HG03575 (cell line): Measurements from ENCODE around the gene MBD4.
"Not testable (repeated sequence)": the region's sequence is repeated elsewhere in the genome, so short reads cannot be mapped to it uniquely, and the experiment has no call there.

ENCODE experiments used
- ATAC-seq: cut with Tn5 transposase; IDR thresholded peaks from one replicate; pipeline ENCODE4 v1.9.1; 2021; ENCODE audit not compliant: unreplicated experiment, insufficient number of reproducible peaks, low FRiP score; ENCODE audit errors: extremely low read depth

MBD4 gene

DNA sequence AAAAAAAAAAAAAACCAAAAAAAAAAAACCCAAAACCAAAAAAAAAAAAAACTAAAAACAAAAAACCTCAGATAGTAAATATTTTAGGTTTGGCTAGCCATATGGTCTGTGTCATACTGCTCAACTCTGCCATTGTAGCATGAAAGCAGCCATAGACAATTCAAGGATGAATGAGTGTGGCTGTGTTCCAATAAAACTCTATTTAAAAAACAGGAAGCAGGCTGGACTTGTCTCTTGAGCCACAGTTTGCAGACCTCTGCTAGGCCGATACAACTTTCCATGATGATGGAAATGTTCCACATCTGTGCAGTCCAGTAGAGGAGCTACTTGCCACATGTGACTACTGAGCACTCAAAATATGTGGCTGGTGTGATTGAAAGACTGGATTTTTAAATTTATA, 22.4 kb downstream of the MBD4 start:
- no peak for ATAC-seq

DNA sequence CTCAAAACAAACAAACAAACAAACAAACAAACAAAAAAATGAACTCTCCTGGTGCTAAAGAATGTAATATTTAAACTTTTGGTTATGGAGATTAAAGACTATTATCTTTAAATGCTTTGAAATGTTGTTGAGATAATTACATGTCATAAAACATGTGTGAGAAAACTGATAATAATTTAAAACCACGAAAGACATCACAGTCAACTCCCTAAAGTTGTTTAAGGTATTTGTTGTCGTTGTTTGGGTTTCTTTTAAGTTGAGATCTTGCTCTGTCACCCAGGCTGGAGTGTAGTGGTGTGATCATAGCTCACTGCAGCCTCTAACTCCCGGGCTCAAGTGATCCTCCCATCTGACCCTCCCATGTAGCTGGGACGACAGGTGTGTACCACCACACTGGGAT, 23.3 kb downstream of the MBD4 start:
- no peak for ATAC-seq

DNA sequence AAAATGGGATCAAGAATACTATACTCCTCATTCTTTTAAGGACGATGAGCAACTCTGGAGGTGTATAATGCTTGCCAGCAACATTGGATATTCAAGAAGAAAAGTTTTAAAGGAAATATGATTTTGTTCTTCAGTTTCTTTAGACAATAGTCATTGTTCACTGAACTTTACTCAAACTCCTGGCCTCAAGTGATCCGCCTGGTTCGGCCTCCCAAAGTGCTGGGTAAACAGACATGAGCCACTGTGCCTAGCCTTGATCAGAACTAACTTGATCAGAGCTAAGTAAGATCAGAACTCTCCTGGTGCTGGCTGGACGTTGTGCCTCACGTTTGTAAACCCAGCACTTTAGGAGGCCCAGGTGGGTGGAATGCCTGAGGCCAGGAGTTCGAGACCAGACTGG, 23.9 kb downstream of the MBD4 start:
- no peak for ATAC-seq

DNA sequence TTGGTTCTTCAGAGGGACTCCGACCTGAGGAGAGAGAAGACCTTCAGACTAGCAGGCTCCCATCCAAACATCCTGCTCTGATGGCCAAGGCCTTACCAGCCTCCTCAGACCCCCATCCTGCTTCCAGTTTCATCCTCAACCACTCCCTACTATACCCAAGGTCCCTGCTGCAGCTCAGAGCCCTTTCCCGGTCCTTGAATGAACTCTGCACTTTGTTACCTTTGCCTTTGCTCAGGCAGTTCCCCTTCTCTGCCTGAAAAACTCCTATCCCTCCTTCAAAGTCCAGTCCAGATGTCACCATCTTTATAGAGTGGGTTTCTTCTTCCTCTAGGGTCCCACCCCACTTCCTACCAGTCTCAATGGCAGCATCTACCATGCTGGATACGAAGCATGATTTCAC, 24.4 kb downstream of the MBD4 start:
- ATAC-seq, result no peak

DNA sequence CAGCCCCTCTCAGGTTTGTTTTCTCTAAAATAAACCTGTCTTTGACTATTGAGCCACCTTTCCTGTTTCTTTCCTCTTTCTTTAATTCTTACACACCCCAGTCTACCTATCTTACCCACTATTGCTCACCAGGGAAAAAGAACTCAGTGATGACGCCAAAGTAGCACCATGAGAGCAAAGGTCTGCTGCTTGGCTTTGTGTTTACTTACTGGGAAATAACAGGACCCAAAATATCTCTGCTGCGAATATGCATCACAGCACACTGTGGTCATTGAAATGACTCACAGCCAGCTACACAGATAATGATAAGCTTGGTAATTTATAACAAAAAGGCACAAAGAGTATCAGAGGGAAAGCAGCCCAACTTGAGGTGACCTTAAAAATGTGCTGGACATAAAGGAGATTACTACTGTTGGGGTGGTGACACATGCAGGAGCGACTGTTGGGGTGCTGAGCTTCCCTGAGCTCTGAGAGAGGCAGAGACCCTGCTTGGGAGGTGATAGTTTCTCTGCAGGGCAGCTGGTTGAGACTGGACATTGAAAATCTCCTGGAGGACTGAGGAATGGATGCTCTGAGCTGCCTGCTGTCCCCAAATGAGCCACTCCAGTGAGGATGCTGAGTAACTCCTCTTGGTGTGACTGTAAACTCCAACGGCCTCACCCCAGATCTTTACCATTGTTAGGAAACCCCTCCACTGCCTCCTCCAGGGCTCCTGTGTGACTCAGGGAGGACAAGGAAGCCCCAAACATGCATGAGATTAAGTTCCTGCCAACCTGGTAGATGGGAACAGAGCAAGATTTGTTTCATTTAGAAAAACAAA, 25.9 kb downstream of the MBD4 start:
- no peak for ATAC-seq

DNA sequence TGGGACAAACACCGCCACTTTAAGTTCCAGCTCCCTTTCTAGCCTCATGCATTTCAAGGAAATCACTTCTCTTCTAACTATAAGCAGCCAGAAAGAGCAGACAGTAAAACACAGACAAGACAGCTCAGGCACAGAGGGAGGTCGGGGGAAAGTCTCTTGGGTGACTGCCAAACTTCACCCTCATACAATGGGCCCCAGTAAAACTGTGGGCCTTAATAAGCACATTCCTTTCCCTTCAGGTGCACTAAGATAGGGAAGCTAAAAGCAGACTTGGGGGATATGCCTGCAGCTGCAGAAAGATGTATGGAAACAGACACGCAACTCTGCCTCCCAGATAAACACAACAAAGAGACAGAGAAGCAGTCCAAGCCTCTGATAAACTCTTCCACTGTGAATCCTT, 26.5 kb downstream of the MBD4 start:
- not testable (repeated sequence) for ATAC-seq

DNA sequence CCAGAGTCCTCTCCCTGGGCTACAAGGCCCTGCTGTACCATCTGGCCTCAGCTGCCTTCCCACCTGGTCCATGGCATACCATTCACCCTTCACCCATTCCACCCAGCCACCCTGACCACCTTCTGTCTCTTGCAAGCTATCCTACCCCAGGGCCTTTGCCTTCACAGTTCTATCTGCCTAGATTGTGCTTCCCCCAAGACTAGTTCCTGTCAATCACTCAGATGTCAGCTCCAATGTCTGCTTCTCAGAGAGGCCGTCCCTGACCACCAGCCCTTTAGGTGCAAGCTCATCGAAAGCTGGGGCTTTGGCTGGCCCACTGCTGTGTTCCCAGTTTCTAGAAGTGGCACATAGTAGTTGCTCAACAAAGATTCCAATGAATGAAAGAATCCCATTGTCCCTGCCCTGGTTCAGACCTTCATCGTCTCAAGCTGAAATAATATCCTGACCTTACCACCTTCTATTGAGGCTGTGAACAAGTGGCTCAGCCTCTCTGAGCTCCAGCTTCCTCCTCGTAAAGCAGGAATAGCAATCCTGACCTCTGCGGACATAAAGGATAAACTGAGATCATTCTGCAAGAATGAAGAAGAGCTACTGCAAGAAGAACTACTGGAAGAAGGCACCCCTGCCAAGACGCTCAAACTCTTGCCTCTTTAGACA, 27.1 kb downstream of the MBD4 start:
- ATAC-seq, result no peak

DNA sequence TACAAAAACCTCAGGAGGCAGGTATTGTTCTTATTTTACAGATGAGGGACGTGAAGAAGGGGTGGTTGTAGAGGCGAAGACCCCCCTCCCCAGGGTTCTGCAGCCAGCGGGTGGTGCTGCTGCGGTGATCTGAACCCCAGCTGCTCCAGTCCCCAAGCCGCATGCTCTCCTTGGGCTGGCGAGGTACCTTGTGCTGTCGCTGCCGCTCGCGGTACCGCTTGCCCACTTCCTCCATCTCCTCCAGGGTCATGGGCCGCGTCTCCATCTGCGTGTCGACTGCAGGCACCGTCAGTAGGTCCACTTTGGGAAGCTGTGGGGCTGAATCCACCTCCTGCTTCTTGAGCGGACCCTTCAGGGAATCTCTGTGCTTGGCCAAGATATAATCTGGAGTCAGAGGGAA, 28.8 kb downstream of the MBD4 start:
- no peak for ATAC-seq

DNA sequence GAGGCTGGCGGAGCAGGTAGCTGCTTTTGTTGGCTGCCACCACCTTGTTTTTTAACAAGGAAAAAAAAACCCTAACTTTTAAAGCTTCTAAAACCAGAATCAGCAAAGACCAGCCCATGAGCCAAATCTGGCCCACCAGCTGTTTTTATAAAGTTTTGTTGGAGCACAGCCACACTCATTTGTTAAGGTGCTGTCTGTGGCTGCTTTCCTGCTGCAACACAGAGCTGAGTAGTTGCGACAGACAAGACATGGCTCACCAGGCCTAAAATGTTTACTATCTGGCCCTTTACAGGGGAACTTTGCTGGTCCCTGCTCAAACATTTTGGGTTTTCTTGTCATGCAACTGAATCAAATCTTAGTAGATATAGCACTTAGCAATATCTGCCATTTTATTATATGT, 30.2 kb downstream of the MBD4 start:
- ATAC-seq, result no peak

DNA sequence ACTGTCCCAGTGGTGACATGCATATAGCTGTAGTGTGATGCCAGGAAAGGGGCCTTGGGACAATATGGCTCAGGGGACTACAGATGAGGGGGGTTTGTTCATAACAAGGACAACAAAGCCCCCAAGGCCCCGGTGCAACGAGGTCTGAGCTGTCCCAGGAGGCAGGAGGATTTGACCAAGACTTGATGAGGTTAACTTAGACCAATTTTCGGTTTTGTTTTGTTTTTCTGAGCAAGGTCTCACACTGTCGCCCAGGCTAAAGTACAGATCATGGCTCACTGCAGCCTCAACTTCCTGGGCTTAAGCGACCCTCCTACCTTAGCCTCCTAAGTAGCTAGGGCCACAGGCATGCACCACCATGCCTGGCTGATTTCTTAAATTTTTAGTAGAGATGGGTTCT, 35.1 kb downstream of the MBD4 start:
- no peak for ATAC-seq

DNA sequence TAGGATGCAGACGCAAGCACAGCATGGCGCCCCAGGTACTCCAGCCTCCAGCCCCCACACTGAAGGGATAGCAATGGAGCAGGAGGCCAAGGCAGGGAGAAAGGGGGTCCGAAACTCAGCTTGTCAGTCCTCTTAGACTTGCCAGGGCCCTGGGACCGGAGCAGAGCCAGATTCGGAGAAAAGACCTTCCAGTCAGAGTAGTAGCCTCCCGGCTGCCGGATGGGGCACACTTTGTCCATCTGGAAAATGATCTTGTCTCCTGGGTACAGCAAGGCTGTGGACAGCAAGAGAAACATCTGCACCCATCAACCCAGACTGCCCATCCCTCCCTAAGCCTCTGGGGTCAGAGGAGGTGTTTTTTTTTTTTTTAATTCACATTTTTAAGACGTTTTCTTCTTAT, 35.6 kb downstream of the MBD4 start:
- ATAC-seq, result no peak

DNA sequence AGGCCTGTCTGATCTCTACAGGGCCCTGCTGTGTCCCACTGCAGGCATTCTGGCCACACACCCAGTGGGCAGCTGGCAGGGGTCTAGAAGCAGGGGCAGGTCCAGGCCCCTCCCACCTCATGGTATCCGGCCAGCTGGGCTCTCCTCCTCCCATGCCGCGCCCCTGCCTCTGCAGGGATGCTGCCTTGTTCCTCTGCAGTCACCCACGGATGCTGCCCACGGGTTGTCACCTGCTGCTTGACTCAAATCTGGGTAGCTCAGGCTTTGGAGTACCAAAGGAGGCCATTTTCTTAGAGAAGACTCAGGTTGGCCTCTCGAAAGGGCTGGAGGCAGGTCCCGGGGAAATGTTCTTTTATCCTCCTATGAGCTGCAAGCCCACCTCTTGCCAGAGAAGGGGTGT, 36.3 kb downstream of the MBD4 start:
- ATAC-seq, result no peak

DNA sequence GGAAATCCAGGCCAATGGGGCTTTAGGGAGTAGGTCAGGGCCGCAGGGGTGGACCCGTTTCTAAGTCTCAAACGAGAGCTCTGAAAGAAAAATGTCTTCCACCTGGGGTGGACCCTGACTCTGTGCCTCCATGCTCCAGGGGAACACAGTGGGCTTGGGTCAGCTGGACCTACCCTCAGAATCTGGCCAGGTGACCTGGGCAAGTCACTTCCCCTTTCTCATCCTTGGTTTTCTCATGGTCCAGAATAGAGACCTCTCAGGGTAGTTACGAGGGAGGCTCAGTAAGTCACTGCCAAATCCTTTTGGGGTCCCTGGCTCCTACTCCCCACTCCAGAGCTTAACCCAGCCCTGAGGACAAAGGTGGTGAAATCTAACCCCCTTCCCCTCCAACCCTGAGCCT, 37.1 kb downstream of the MBD4 start:
- ATAC-seq, result no peak

DNA sequence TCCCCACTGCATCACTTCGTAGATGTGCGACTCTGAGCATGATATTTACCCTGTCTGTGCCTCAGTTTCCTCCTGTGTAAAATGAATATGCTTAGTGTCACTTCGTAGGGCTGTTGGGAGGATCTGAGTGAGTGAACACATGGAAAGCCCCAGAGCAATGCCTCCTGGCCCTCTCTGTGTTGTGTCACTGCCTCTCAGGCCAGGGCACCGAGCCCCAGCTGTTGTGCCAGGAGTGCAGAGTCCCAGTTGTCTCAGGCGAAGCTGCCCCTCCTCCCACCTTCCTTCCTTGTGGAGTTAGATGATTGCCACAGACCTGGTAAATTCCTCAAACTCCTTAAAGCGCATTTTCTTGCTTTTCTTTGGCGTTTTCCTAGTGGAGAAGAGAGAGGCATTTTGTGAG, 37.5 kb downstream of the MBD4 start:
- no peak for ATAC-seq

DNA sequence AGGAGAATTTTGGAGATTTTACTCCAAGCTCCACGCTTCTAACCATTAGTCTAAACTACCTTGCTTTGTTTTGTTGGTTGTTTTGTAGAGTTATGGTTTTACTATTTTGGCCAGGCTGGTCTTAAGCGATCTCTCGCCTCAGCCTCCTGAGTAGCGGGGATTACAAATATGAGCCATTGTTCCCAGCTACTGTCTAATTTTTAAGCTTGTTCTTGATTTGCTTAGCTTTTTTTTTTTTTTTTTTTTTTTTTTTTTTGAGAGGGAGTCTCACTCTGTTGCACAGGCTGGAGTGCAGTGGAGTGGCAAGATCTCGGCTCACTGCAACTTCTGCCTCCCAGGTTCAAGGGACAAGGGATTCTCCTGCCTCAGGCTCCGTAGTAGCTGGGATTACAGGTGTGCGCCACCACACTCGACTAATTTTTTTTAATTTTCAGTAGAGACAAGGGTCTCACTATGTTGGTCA, 39.8 kb downstream of the MBD4 start:
- no peak for ATAC-seq

DNA sequence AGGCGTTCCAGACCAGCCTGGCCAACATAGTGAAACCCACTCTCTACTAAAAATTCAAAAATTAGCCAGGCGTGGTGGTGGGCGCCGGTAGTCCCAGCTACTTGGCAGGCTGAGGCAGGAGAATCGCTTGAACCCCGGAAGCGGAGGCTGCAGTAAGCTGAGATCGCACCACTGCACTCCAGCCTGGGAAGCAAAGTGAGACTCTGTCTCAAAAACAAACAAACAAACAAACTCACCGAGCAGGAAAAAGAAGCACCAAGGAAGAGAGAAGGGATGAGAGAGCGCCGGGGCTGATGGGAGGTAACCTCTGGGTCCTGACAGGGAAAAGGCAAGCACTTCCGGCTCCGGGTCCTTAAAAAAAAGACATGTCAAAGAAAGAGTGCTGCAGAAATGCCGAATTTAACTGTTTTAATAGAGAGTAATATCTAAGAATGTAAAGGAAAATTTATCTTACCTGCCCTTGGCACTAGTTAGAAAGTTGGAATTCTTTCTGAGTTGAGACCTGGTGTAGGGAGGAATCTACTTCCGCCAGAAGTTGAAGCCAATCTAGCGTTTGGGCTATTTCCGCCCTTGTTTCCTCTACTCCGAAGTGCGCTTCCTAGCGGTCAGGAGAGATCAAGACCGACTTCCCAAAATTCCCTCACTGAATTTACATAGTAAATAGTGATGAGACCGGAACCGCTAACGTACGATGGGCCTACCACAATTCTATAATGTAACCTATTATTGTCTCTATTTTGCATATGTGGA, 40.4 kb downstream of the MBD4 start:
- no peak for ATAC-seq

DNA sequence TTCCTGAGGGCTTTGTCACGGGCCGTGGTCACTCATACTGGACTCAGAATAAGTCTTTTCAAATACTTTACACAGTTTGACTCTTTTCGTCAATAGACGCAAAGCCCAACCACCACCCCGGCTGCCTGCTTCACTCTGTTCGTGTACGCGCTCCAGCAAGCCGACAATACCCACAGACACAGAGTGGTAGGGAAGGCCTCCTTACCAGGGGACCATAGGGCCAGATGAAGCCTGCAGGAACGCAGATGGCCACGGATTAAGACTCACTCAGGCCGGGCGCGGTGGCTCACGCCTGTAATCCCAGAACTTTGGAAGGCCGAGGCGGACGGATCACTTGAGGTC, 41.0 kb downstream of the MBD4 start:
- no peak for ATAC-seq

DNA sequence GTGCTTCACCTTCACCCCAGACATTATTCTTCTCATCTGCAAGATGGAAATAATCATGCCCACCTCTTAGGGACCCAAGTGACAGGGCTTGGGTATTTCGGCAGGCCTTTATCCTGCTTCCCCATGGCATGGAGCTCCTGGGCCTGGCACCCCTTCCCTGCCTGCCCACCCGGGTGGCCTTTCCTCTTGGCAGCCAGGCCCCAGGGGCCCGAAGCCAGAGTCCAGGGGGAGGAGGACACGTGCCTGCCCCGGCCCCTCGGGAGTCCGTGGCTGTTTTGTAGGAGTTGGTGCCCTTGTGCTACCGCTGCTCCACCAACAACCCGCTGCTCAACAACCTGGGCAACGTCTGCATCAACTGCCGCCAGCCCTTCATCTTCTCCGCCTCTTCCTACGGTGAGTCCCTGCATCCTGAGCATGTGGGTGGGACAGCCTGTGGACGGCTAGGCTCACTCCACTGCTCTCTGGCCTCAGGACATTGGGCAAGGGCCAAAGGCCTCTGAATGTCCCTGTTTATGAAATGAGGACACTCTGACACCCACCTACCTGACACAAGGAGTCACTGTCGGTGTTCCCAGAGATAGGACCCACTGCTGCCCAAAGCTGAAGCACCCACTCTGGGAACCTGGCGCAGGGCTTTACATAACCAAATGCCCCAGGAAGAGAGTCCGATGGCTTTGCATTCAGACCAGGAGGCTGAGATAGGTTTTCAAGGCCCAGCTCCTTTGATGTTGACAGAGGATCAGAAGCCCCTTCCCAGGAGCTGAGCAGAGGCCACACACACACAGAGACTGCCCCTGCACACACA, 45.8 kb downstream of the MBD4 start:
- not testable (repeated sequence) for ATAC-seq

DNA sequence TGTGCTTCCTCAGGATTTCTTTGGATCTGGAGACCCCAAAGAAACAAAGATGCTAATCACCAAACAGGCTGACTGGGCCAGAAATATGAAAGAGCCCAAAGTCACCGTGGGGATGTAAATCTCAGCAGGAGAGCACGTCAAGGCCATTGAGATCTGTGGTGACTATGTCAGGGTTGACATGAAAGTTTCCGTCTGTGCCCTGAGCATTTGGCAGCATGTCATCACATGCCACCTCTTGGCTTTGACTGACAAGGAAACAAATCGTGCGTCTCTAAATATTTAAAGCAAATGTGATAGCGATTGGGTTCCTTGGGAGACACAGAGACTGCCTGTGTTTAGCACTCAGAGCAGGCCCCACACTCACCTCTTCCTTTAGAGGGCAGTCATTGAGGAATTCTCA, 46.5 kb downstream of the MBD4 start:
- ATAC-seq, result no peak
